ENCODE measurements around the gene PIP4P1. TPM values are rescaled to one million over a fixed set of nuclear protein-coding genes. Genes with fewer than 3 reads are reported as not detected.

Gene PIP4P1
- total and polyA plus RNA-seq, 8 donors: 2.0 to 30.5 (median 22.4) TPM

DNA sequence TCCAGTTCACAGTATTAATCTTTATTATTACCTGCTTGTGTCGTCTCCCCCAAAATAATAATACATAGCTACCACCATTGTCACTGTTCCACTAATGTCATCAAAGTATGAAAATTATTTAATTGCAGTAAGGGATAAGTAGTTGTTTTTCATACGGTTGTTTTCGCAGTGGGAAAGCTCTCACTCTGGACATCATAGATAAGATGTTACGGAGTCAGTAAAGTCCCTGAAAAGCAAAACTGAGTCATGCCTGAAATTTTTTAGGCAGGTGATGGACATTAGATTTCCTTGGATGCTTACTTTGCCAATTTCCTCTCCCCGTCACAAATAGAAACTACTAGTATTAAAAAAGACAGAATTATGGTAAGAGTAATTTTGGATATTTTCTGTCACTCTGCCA, 21.1 kb upstream of the PIP4P1 start:
- H3K4me3 ChIP-seq: no peak overlapping the region
- no peaks in the 10 kb centered on the region for H3K27me3 ChIP-seq
- intact Hi-C loops (cut with DNase I; ENCODE audit: low total_unique reads): no loop called here
- H3K27ac ChIP-seq: no peak overlapping the region
- no peak for TF ChIP-seq EP300 (IDR thresholded peaks at IDR 0.05)
- TF ChIP-seq POLR2AphosphoS5 (IDR thresholded peaks at IDR 0.05): no peak
- TF ChIP-seq, protein P1, sequence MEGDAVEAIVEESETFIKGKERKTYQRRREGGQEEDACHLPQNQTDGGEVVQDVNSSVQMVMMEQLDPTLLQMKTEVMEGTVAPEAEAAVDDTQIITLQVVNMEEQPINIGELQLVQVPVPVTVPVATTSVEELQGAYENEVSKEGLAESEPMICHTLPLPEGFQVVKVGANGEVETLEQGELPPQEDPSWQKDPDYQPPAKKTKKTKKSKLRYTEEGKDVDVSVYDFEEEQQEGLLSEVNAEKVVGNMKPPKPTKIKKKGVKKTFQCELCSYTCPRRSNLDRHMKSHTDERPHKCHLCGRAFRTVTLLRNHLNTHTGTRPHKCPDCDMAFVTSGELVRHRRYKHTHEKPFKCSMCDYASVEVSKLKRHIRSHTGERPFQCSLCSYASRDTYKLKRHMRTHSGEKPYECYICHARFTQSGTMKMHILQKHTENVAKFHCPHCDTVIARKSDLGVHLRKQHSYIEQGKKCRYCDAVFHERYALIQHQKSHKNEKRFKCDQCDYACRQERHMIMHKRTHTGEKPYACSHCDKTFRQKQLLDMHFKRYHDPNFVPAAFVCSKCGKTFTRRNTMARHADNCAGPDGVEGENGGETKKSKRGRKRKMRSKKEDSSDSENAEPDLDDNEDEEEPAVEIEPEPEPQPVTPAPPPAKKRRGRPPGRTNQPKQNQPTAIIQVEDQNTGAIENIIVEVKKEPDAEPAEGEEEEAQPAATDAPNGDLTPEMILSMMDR (IDR thresholded peaks at IDR 0.05): no peak
- TF ChIP-seq POLR2A (IDR thresholded peaks at IDR 0.05): no peak
- H3K36me3 ChIP-seq: peaks cover 0 to 16% (median 4%) of the 10 kb centered on the region in 4 donors
- WGBS, 5 donors: 88 to 93% (median 90%) methylated on average over 5 of the region's 5 CpGs
- no peak for DNase-seq
- peaks cover under 1 to 22% (median 8%) of the 10 kb centered on the region in 4 donors for H3K4me1 ChIP-seq
- H3K9me3 ChIP-seq: no peaks in the 10 kb centered on the region

DNA sequence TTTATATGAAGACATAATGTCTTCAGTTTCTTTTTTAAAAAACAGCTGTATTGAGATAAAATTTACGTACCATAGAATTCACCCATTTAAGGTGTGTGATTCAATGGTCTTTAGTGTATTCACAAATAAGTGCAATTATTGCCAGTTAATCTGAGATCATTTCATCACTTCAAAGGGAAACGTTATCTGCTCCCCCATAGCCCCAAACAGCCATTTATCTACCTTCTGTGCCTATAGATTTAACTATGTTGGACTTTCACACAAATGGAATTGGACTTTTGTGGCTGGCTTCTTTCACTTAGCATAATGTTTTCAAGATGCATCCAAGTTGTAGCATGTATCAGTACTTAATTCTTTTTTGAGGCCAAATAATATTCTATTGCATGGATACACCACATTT, 17.7 kb upstream of the PIP4P1 start:
- 90 to 95% (median 92%) methylated on average over 2 of the region's 2 CpGs for WGBS, 5 donors
- DNase-seq: no peak
- intact Hi-C loops (cut with DNase I; ENCODE audit: low total_unique reads): loop anchor here (10.0 kb wide), 1 partner anchor 64 kb away; the partner anchor contains the start of gene TEP1

DNA sequence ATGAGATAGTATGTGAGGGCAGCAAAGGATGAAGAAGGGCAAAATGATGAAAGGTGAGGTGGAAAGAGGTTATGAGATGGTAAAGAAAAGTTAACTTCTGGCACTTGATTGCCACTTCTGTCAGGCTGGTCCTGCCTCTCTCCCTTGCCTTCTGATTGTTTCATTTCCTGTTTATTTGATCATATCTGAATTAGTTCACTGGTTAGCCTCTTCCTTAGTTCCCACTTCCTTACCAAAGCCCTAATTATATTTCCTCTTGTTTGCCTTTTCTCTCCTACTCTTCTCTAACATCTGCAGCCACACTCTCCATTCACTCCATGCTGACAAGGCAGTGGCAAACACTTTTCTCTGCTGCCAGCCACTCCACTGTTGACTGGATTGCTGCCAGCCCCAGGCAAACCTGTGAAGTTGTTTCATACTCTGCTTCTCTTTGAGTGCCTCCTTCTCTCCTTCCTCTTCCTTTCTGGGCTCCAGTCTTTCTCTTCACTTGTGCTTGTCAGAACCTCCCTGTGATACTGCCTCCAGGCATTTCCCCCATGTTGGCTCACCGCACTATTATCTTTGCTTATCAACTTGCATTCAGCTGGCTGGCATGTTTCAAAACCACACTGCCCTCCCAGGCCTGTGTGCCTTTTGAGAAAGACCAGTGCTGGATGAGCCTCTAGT, 16.1 kb upstream of the PIP4P1 start:
- DNase-seq: peak; percentile 56 to 73
- Histone ChIP-seq H3K9me3 (no peaks in the 10 kb centered on the region), H3K27me3 (no peaks in the 10 kb centered on the region), H3K36me3 (peaks cover 24 to 66% (median 53%) of the 10 kb centered on the region in 4 donors), H3K27ac (peak overlapping the region; percentile 37 to 72 (median 57)), H3K4me1 (peaks cover 16 to 52% (median 19%) of the 10 kb centered on the region in 4 donors), H3K4me3 (no peak overlapping the region)
- TF ChIP-seq POLR2A (IDR thresholded peaks at IDR 0.05): no peak
- peak in 1 of 3 donors; percentile 47 for TF ChIP-seq POLR2AphosphoS5 (IDR thresholded peaks at IDR 0.05)
- intact Hi-C loops (cut with DNase I; ENCODE audit: low total_unique reads): loop anchor here (10.0 kb wide), 1 partner anchor 63 kb away; the partner anchor contains the start of gene TEP1
- 17 to 50% (median 23%) methylated on average over 1 of the region's 1 CpG for WGBS, 5 donors

More for the DNA sequence above, 17.7 kb upstream of the PIP4P1 start:
- Histone ChIP-seq H3K36me3 (peaks cover 24 to 51% (median 37%) of the 10 kb centered on the region in 4 donors), H3K9me3 (no peaks in the 10 kb centered on the region), H3K27ac (no peak overlapping the region), H3K4me1 (peaks cover 14 to 36% (median 20%) of the 10 kb centered on the region in 4 donors), H3K4me3 (no peak overlapping the region), H3K27me3 (no peaks in the 10 kb centered on the region)
- TF ChIP-seq POLR2AphosphoS5 (IDR thresholded peaks at IDR 0.05): no peak
- TF ChIP-seq, protein P1 (IDR thresholded peaks at IDR 0.05): no peak
- TF ChIP-seq POLR2A (IDR thresholded peaks at IDR 0.05): no peak
- no peak for TF ChIP-seq EP300 (IDR thresholded peaks at IDR 0.05)

DNA sequence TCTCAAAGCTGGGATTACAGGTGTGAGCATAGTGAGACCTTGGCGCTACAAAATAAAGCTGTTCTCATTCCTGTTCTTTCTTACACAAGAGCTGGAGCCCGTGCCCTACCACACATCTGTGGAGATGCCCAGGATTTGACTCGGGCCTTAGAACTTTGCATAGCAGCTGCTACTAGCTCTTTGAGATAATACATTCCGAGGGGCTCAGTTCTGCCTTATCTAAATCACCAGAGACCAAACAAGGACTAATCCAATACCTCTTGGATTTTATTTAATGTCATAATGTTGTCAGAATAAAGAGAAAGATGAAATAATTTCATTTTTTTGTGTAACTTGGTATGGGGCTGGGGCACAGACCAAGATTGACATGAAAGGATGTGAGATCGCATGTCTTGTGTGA, 15.5 kb upstream of the PIP4P1 start:
- intact Hi-C loops (cut with DNase I; ENCODE audit: low total_unique reads): loop anchor here (10.0 kb wide), 1 partner anchor 62 kb away; the partner anchor contains the start of gene TEP1
- no peak for DNase-seq
- WGBS, 5 donors: 59 to 76% (median 69%) methylated on average over 5 of the region's 5 CpGs
- TF ChIP-seq, protein P1 (IDR thresholded peaks at IDR 0.05): no peak
- TF ChIP-seq POLR2A (IDR thresholded peaks at IDR 0.05): no peak
- no peak for TF ChIP-seq EP300 (IDR thresholded peaks at IDR 0.05)
- TF ChIP-seq POLR2AphosphoS5 (IDR thresholded peaks at IDR 0.05): no peak
- Histone ChIP-seq H3K9me3 (no peaks in the 10 kb centered on the region), H3K4me1 (peaks cover 16 to 57% (median 21%) of the 10 kb centered on the region in 4 donors), H3K36me3 (peaks cover 24 to 71% (median 55%) of the 10 kb centered on the region in 4 donors), H3K4me3 (no peak overlapping the region), H3K27me3 (no peaks in the 10 kb centered on the region), H3K27ac (peak overlapping the region; percentile 37 to 72 (median 58))

All from stomach (tissue), 9 donors.